Astrocyte (in vitro differentiated cells and primary cell): ENCODE results near the gene CHMP6.
"Not testable (repeated sequence)": the region's sequence is repeated elsewhere in the genome, so short reads cannot be mapped to it uniquely, and the experiment has no call there.

Experiments
- EZH2 ChIP-seq: IDR thresholded peaks from 2 replicates; pipeline ENCODE4 v1.6.1; 2012; ENCODE audit warnings: mild to moderate bottlenecking, low read length, inconsistent platforms; ENCODE audit not compliant: insufficient read depth
- TF ChIP-seq, protein P1 (sequence below): IDR thresholded peaks from 2 replicates; pipeline ENCODE4 v1.5.1; 2011; ENCODE audit warnings: low read depth, mild to moderate bottlenecking, inconsistent platforms, low read length, moderate library complexity; ENCODE audit not compliant: insufficient read depth

DNA sequence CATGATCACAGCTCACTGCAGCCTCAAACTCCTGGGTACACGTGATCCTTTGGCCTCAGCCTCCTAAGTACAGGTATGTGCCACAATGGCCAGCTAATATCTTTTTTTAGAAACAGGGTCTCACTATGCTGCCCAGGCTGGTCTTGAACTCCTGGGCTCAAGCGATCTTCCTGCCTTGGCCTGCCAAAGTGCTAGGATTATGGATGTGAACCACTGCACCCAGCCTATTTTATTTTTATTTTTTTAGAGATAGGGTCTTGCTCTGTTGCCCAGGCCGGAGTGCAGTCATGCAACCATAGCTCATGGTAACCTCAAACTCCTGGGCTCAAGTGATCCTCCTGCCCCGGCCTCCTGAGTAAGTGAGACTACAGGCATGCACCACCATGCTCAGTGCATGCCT, 25.7 kb downstream of the CHMP6 start:
- TF ChIP-seq, protein P1, sequence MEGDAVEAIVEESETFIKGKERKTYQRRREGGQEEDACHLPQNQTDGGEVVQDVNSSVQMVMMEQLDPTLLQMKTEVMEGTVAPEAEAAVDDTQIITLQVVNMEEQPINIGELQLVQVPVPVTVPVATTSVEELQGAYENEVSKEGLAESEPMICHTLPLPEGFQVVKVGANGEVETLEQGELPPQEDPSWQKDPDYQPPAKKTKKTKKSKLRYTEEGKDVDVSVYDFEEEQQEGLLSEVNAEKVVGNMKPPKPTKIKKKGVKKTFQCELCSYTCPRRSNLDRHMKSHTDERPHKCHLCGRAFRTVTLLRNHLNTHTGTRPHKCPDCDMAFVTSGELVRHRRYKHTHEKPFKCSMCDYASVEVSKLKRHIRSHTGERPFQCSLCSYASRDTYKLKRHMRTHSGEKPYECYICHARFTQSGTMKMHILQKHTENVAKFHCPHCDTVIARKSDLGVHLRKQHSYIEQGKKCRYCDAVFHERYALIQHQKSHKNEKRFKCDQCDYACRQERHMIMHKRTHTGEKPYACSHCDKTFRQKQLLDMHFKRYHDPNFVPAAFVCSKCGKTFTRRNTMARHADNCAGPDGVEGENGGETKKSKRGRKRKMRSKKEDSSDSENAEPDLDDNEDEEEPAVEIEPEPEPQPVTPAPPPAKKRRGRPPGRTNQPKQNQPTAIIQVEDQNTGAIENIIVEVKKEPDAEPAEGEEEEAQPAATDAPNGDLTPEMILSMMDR: not testable (repeated sequence)
- not testable (repeated sequence) for TF ChIP-seq EZH2
